HG02973 (cell line): ENCODE results near the gene TXNIP.

Experiments used
- ATAC-seq: cut with Tn5 transposase; IDR thresholded peaks from one replicate; pipeline ENCODE4 v1.9.1; 2021; ENCODE audit warnings: moderate library complexity; ENCODE audit not compliant: unreplicated experiment

The TXNIP gene

DNA sequence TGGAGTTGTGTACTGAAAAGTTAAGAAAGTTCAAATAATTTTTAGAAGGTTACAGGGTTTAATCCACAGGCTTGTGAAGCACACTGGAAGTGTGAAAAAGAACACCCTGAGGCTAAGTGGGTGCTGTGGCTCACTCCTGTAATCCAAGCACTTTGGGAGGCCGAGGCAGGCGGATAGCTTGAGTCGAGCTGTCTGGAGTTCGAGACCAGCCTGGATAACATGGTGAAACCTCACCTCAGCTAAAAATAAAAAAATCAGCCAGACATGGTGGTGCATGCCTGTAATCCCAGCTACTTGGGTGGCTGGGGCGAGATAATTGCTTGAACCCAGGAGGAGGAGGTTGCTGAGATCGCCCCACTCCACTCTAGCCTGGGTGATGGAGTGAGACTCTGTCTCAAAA lies 9.8 kb downstream of the TXNIP start:
- no peak for ATAC-seq

DNA sequence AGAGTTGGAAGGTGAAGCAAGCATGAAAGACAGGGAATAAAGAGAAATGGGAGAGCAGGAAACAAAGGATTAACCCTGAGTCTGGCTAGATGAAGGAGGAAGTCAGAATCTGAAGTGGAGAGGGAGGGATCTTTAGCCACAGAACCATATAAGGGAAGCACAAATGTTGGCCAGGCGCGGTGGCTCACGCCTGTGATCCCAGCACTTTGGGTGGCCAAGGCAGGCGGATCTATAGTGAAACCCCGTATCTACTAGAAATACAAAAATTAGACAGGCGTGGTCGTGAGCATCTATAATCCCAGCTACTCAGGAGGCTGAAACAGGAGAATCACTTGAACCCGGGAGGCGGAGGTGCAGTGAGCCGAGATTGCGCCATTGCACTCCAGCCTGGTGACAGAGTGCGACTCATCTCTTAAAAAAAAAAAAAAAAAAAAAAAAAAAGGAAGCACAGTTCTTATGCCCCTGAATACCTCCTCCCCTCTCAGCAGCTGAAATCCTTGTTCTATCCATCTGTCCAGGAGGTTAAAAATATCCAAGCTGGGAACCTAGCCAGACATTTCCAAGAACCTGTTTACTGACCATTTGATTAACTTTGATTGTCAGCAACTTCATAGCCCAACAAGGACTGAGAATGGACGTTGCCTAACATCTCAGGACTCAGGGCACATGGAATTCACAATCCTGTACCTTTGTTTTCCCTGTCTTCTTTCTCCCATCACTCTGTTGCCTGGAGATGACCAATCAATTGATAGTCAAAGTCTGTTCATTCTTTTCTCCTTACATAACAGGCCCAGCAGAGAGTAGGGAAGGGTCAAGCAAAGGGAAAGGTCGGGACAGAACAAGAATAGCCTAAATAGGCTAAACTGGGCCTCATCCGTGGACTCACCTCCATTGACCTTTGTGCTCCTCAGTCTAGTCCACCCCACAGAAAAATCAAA lies 10.6 kb downstream of the TXNIP start:
- ATAC-seq = no peak

DNA sequence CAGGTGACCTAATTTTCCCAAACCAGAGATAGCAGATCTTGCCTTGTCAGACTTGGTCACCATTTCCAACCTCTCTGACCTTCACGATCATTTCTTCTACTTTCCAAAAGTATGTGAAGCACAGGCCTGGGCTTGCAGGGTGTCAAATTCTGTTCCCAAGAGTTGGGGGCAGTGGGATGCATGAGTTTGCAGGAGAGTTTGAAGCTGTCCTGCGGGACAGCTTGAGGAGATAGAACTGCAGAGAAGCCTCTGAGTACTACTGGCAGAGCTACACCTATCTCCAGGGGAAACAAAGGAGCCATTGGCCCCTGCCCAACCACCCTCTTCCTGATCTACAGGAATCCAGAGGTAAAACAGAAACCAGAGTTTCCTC lies 11.3 kb downstream of the TXNIP start:
- ATAC-seq = no peak

DNA sequence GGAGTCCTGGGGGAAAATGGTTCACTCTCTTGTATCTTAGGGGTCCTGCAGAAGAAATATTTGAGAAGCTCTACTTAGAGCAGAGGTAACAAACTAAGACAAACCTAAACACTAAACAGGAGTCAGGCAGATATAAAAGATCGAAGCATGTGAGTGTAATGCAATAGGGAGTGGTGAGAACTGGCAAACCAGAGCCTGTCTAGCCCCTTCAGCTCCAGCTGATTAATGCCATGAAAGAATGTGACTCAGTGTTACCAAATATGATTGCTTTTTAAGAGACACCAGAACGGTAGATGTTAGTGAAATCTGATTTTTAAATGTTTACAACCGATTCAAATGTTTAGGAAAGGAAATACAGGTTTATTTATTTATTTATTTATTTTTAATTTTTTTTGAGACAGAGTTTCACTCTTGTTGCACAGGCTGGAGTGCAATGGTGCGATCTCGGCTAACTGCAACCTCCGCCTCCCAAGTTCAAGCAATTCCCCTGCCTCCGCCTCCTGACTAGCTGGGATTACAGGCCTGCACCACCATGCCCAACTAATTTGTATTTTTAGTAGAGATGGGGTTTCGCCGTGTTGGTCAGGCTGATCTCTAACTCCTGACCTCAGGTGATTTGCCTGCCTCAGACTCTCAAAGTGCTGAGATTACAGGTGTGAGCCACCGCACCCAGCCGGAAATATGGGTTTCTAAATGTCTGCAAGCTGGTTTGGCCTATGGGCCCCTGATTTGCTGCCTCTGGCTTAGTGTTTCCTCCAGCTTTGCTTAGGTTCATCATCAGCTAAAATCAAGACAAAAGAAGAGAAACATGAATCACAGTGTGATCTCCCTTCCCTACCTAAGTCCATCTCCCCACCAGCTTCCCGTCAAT lies 12.2 kb downstream of the TXNIP start:
- ATAC-seq = no peak

DNA sequence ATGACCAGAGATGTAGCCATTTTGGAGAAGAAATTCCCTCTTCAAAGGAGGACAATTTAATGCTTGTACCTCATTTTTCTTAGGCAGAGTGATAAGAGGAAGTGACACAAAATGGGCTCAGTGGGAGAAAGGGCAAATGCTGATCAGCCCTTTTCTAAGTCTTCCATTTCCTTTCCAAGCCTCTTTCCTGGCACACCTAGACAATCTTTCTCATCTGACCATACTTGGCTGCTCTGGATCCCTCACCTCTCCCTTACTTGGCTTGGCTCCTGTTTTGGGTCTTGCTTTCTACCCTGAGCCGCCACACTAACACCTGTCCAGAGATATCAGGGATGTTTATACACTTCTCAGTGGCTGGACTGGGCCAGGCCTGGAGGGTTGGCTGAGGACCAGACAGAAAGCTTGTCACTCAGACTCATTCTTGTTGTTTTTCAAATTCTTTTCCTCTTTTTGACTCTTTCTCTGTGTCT lies 13.1 kb downstream of the TXNIP start:
- no peak for ATAC-seq

DNA sequence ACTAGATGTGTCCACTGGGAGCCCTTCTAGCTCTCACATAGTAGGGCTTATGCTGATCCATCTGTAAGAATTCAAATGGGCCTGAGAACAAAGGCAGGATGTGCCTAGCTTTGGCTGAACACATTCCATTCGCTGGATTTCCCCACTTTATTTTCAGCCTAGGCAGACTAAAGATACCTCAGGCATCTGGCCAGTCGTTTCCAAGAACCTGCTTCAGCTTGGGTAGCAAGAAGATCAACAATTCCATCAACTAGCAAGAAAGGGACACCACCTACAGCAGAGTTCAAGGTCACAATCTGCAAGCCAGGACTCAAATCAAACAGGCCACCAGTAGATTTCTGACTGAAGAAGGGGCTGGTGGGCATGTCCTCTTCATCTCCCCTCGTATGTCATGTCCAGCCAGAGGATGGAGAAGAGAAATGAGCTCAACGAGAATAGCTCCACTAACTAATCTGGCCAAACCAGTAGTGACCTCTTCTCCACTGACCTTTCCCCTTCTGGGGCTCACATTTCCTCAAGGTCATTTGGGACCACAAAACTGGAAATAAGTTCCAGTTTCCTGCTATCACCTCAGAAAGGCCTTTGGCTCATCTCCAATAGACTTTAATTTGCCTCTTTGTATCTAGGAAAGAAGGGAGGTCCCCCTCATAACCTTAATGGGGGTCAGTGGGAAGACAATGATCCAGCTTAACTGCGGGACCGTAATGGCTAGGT lies 14.2 kb downstream of the TXNIP start:
- no peak for ATAC-seq

DNA sequence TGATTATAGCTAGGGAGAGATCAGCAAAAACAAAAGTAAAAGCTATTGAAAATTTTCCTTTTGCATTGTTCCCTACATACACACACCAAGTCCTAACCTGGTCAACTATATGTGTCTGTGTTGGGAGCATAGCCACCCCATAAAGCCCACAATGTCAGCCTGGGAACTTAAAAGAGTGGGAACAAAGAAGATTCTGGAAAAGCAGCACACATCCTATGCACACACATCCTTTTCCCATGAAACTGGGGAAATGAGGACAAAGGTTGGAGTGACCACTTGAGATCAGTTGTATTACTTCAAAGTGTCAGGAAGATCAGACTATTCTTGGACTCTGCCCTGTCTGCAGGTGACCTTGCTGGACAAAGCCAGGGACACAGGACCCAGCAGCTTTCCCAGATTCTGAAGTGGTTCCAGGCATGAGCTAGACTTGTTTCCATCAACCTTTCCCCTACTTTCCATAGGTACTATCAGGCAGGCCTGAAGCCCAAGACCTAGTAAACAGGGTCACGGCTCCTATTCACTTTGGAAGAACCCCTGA lies 15.9 kb downstream of the TXNIP start:
- ATAC-seq = no peak

DNA sequence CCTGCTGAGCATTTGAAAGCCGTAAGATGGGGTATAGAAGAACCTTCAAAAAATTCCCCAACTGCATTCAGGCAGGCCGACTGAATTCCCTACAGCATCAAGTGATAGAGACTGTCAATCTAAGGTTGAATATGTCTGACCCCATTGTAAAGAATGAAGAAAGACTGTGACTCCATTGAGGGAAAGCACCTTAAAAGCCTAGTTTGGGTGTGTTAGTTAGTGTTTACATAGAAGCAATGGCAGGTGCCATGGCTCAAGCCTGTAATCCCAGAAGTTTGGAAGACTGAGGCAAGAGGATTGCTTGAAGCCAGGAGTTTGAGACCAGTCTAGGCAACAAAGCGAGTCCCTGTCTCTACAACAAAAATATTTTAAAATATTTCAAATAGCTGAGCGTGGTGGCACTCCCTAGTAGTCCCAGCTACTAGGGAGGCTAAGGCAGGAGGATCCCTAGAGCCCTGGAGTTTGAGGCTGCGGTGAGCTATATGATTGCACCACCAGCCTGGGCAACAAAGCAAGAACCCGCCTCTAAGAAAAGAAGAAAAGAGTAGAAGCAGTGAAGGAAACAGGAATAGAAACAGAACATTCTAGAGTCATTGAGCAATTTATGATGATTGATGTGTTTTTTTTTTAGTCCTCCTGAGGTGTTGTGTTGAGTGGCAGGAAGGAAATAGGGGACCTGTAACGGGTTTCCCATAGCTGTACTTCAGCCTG lies 16.5 kb downstream of the TXNIP start:
- peak; percentile 11 for ATAC-seq

DNA sequence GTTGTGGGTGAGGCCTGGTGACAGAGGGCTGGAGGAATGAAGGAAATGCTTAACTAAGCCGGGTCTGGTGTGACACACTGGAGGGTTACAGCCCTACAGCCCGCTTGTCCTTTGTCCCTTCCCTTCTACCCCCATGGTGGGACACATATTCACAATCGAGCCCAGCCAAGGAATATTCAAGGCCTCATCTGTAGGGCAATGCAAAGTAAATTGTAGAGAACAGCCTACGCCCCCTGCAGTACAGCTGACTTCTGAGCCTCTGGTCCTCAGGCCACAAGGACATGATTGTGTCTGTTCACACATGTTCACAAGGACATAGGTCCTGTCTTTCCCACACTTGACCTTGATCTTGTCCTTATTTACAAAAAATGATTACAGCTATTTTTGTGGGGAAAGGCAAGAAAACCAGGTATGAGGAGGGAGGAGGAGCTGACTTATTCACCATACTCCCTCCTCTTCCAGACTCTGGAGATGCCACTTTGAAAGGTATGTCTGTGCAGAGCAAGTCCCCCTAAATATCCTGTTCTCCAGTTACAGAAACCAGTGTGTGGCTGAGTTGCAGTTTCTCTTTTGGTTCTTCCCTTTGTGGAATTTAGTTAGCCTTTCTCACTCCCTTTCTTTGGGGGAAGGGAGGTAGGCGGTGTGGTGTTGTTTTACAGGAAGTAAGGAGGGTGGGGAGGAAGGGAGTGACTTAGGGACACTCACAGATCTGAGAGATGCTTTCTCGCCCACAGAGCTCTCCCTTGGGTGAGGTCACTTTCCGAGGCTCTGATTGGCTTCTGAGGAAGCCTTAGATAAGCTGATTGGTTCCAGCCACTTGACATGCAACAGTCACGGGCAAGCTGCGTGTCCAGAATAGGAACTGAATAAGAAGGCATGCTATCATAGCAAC lies 17.3 kb downstream of the TXNIP start:
- peak; percentile 86 for ATAC-seq

DNA sequence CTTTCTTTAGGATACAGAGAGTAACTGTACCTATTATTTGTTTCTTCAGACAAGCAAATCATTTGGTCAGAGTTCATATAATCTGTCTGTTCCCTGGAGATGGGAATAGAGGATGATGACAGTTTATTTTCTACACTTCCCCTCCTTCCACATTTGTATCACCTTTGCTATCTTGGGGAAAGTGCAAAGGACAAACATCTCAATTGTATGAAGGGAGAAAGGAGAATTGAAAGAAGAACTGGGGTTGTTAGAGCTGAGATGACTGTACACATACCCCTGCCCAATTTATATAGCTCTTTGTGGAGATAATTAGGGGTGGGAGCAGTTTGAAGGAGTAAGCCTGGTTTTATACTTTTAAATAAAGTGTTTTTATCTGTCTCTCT lies 17.9 kb downstream of the TXNIP start:
- no peak for ATAC-seq

DNA sequence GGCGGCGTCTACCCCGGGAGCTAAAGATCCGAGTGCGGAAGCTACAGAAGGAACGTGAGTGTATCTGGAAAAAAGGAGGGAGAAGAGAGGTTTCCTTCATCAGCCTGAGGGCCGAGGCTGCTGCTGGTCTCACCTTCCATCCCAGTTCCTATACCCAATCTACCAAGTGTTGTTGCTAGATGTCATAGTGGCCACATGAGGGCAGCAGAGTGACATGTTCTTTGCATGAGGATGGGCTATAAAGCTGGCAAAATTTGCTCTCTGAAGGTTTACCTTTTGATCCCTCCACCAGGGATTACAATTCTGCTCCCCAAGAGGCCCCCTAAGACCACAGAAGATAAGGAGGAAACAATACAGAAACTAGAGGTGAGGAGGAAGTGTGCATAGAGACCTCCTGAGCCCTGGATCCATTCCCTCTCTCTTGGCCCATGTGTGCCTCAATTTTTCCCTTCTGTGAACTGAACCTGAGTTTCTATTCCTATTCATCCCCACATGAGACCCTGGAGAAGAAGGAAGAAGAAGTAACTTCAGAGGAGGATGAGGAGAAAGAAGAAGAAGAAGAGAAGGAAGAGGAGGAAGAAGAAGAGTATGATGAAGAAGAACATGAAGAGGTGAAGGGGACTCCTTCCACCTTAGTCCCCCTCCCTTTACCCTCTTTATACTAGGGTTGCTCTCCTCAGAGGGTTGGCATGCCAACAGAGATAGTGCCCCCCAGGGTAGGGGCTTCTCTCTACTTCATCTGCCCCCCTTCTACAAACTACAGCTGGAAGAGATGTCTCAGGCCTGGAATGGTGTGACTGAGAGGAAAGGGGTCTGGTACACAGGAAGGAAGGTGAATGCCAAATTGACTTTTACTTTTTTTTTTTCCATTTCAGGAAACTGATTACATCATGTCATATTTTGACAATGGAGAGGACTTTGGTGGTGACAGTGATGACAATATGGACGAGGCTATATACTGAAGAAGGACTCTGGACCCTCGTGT lies 18.6 kb downstream of the TXNIP start:
- ATAC-seq = peak; percentile 26

DNA sequence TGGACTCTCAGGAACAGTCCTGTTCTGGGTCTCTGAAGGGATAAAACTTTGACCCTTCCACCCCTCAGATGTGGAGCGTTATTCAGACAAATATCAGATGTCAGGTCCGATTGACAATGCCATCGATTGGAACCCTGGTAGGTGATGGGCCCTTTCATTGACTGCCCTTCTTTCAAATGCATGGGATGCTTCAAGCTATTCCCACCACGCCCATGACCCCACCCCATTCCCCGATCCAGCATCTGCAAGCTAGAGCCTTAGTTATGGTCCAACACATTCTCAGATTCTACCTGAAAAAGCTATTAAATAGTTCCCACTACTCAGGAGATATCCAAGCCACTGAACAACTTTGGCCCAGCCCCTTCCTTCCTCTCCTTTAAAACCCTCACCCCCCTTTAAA lies 19.4 kb downstream of the TXNIP start:
- no peak for ATAC-seq

DNA sequence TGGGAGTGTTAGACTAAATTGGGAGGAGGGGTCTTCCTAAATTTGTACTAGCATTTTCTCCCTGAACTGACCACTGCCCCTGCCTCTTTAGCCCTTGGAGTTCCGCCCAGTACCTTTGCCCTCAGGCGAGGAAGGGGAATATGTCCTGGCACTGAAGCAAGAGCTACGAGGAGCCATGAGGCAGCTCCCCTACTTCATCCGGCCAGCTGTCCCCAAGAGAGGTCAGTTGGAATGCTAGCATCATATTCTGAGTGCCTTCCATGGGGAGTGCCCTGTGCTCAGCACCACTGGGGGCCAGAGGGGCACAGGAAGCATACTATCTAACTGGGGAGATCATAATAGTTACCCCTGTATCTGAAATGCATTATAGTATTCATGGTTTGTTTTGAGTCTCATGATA lies 21.2 kb downstream of the TXNIP start:
- no peak for ATAC-seq

DNA sequence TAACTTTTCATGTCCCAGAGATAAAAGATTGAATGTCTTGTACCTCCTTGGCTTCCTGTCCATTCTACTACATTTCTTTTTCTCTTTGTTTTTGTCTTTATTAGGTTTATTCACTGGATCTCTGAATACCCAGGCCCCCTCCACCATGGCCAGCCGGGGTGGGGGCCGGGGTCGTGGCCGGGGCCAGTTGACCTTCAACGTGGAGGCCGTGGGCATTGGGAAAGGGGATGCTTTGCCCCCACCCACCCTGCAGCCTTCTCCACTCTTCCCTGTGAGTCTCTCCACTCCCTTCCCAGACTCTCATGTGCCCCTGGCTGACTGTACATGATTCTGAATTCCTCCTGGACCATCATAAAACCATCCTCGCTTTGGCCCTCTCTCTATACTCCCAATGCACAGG lies 21.7 kb downstream of the TXNIP start:
- ATAC-seq = no peak

DNA sequence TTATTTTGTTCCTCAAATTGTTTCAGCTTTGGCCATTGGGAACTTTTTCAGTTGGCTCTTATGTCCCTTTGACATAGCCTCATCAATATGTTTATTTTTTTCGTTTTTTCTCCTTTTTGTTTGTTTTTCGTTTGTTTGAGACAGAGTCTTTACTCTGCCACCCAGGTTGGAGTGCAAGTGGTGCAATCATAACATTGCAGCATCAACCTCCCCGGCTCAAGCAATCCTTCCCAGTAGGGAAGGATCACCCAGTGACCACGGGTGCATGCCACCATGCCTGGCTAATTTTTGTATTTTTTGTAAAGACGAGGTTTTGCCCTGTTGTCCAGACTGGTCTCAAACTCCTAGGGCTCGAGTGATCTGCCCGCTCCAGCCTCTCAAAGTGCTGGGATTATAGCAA lies 23.8 kb downstream of the TXNIP start:
- no peak for ATAC-seq

DNA sequence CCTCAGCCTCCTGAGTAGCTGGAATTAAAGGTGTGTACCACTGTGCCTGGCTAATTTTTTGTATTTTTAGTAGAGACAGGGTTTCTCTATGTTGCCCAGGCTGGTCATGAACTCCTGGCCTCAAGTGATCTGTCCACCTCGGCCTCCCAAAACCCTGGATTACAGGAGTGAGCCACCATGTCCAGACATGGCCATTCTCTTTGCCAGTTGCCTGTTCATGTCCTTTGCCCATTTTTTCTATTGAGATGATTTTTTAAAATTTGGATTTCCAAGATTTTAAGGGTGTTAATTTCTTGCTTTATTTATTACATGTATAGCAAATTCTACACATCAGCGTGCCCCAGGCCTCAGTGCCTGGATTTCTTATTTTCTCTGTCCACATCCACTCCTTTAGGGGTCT lies 29.1 kb downstream of the TXNIP start:
- no peak for ATAC-seq

DNA sequence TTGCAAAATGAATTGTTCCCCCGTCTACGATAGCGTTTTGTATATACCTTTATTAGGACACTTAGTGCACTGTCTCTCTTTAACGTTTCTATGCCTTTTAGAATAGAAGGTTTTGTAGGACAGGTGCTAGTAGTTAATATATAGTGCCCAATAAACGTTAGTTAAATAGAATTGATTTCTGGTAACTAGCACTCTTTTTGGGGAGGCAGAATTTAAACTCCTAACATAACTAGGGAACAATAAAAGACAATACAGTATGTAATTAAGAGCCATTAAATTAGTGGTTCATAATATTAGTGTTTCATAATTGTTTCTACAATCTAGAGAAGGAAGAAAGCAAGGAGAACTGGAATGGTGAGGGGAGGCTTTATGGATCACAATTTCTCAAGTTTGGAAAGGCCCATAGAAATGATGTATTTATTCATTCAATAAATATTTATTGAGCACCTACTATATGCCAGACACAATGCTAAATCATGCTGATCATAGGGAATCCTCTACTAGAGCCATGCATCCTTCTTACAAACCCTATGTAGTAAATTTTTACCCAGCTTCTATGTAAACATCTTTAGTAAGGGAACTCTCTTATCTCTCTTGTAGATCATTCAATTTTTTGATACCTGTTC lies 31.1 kb downstream of the TXNIP start:
- no peak for ATAC-seq
